Hippocampal formation (tissue), 2 donors: ENCODE measurements around the gene KCNJ3.
A peak's percentile ranks its signal among the peaks of the same experiment; 100 is the strongest.

Source experiments
- DNase-seq, 2 donors: peaks; one replicate each; lab custom pipeline; 2025; lab: John Stamatoyannopoulos, UW

Gene KCNJ3, protein sequence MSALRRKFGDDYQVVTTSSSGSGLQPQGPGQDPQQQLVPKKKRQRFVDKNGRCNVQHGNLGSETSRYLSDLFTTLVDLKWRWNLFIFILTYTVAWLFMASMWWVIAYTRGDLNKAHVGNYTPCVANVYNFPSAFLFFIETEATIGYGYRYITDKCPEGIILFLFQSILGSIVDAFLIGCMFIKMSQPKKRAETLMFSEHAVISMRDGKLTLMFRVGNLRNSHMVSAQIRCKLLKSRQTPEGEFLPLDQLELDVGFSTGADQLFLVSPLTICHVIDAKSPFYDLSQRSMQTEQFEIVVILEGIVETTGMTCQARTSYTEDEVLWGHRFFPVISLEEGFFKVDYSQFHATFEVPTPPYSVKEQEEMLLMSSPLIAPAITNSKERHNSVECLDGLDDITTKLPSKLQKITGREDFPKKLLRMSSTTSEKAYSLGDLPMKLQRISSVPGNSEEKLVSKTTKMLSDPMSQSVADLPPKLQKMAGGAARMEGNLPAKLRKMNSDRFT

DNA sequence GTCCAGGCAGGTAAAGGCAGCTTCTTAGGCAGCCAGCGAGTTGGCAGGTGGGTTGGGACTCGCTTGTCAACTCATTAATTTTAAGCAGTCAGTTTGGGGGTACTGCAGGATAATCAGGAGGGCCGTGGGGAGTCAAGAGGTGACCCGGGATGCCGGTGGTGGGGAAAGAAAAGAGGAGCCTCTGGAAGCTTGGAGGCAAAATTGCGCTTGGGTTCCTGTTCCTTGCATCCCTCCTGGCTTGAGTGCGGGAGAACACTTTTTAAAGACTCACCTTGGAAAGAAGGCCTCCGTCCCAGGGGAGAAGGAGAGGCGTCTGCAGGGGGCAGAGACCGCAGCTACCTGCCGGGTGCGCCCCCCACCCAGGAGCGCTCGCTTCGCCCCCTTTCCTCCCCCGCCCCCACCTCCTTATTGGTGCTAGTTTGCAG is at the start of gene KCNJ3:
TSS of gene KCNJ3 (plus strand) at position 400 of the 425 bp plus-strand sequence. CDS start 81 bp downstream, outside the sequence.
- no peak for DNase-seq

DNA sequence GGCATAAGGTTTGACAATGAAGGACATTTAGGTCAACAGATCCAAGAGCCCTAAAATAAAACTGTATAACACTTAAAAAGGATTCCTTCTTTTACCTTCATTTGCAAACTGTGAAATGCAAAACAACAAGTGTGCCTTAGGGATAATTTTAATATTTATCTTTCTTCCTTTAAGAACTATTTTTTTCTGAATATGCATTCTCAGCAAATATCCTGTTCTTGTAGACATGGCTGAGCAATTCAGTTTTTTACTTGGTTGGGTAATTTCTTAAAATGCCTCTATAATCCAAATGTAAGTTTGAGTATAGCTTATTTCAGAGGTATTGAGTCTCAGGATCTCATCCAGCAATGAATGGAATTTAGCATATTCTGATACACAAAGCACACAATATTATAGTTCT is 43.0 kb upstream of the KCNJ3 start:
- DNase-seq, result no peak

GRCh38 chr2:154658854-154659253 is 39.6 kb upstream of the KCNJ3 start:
- no peak for DNase-seq

DNA sequence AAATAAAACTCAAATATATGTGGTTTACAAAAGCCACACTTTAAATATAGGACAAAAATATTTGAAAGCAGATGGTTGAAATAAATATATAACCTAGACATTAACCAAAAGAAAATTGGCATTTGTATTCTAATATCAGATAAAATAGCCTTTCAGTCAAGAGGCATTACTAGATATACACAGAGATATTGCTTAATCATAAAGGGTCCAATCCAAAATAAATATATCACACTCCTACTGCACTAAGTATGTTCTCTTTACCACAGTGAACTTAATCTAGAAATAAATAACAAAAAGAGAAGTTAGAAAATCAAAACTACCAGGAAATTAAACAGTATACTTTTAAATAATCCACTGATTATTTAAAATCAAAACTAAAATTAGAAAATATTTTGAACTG is 34.2 kb upstream of the KCNJ3 start:
- no peak for DNase-seq

- no peak for DNase-seq
These were observed 28.4 kb upstream of the KCNJ3 start for GRCh38 chr2:154670083-154670482.

DNA sequence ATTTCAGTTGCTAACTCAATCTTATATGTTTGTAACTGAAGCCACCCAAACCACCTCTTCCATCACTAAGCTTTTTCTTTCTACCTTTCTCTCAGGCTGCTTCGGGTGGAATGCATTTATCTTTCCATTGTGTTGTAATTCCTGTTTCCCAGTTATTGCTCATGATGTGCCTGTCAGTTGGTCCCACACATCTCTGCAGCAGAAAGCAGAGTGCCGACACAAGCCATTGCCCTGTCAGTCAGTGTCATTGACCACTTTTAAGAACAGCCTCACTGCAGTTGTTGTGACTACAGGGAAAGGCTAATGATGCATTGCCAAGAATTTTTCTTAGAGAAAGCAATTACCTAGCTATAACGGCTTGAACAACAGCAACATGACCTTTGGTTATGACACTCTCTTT is 24.8 kb upstream of the KCNJ3 start:
- no peak for DNase-seq

DNA sequence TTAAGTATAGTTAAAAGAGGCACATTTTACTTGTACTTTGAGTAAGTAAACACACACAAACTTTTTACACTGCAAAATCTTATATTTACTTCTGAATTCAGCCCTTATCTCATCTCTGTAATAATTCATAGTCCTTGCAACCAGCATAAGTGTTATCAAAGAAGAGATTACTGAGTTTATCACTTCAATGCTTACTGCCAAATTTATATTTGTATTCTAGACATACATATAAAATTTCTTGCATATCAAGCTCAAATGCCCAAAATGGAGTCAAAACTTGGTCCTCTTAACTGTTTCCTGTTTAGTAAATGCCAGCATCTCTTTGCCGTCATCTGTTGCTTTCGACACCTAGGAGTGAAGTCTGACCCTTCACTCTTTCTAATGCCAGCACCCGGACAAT is 21.1 kb upstream of the KCNJ3 start:
- no peak for DNase-seq

DNA sequence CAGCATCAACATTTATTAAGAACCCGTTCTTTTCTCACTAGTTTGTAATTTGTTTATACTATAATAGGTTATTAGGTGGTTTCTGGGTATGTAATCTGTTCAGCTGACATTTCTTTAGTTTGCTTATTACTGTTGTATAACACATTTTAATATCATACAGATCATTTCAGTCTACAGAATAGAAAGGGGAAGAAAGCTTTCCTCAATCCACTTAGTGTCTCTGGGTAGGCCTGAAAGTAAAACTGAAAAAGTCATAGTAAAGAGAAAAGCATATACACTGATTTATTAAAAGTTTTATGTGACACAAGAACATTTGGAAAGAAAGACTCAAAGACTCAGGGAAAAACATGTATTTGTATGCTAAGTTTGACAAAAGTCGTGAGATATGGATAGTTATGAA is 16.8 kb upstream of the KCNJ3 start:
- DNase-seq, result no peak

DNA sequence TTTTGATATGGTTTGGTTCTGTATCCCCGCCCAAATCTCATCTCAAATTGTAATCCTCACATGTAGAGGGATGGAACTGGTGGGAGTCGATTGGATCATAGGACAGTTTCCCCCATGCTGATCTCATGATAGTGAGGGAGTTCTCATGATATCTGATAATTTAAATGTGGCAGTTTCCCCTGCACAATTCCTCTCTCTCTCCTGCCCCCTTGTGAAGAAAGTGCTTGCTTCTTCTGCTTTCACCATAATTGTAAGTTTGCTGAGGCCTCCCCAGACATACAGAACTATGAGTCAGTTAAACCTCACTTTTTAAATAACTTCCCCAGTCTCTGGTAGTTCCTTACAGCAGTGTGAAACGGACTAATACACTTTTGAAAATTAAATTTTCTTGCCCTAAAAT is 12.3 kb upstream of the KCNJ3 start:
- no peak for DNase-seq

GRCh38 chr2:154688373-154688772 is 10.1 kb upstream of the KCNJ3 start:
- DNase-seq, result no peak

DNA sequence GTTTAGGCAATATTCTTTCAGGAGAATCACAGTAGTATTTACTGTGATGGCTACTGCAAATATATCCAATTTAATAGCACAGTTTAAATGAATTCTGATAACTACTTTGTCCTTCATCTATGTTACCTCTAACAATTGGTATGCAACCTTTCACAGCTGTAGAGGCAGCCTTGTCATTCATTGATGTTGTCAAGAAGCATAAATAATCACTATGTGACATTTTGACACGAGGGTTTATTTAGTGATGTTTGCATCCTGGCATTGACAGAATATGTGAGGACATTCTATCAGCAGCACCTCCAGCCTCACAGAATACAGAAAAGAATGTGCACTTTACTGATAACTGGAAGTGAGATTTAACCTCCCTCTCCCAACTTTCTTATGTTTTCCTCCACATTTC is 9.3 kb upstream of the KCNJ3 start:
- no peak for DNase-seq

- no peak for DNase-seq
These were observed 5.6 kb upstream of the KCNJ3 start for GRCh38 chr2:154692927-154693326.

DNA sequence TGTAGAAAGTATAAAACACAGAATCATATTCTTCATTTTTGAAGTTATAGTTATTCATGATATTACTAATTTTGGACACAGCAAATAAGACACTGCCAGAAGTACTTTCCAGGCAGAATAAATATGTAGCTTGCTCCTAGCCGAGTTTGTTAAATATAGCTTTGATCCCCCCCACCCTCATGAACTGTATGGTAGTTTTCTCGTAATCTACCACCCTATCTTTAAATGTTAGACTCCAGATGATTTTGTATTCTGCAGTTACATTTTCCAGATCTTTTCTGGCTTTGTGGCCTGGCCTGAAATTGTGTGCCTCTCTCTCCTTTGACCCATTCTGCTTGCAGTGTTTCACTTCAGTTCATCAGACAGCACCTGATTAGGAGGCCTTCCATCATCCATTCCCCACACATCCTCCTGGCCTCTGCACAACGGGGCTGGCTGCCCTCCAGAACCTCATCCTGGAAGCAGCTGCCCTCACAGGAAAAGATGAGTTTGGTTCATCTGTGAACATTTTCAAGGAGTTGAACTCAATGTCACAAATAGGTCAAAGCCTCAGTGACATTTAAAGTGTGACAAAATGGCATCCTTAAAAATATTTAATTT is 4.7 kb upstream of the KCNJ3 start:
- no peak for DNase-seq

- DNase-seq, result no peak
These were observed 3.6 kb upstream of the KCNJ3 start for GRCh38 chr2:154694881-154695280.

DNA sequence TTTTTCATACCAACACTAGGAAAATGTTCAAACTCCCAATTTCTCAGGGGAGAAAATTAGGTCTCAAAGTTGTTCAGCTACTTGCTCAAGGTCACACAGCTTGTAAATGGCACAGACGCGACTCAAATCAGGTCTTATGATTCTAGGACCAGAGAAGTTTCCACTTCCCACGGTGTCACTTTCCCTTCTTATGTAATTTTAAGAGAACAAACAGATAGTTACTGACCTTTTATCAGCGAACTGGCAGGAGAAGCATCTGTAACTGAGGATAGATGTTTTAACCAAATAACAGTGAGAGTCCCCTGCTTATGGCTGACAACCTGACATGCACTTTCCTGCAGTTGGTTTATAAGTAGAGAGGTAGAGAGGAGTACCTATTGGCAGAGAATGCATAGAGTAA is 2.1 kb upstream of the KCNJ3 start:
- DNase-seq, result no peak

- DNase-seq, result no peak
These were observed 1.6 kb upstream of the KCNJ3 start for GRCh38 chr2:154696810-154697417.

DNA sequence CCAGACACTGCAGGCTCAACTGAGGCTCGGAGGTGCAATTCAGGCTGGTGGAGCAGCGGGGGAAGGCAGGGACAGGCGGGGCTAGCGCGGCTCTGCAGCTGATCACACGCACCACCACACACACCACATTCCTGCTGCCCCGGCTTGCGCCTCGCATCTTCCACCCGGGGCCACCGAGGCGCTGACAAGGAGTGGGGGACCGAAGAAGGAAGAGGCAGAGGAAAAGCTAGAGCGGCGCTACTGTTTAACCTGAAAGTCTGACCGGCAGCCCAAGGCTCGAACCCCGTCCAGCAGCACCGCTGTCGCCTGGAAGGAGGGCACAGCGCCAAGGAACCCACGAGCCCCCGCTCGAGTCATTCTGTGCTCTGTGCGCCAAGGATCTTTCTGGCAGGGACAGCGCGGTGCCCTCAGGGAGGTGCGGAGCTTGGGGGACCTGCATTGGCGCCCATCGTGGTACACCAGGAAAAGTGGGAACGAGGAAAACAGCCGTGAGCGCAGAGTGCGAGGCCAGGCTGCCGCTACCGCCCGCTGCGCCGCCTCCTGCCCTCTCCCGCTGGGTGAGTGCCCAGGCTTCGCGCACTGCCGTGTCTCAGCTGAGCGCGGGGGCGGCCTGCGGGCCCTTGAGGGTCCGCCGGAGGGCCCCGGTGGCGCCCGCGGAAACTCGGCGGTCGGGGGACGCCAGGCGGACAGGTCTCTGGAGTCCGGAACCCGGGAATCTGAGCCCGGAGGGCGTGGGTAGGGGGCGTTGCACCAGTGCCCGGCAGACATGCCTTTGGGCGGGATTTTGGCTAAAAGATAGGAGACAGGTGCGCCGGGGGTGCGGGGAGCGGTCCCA is 860 bp upstream of the KCNJ3 start:
- DNase-seq, result peak in 1 of 2 donors; percentile 28

GRCh38 chr2:154698721-154699574 is 453 bp downstream of the KCNJ3 start:
- DNase-seq, result peak in 1 of 2 donors; percentile 19

DNA sequence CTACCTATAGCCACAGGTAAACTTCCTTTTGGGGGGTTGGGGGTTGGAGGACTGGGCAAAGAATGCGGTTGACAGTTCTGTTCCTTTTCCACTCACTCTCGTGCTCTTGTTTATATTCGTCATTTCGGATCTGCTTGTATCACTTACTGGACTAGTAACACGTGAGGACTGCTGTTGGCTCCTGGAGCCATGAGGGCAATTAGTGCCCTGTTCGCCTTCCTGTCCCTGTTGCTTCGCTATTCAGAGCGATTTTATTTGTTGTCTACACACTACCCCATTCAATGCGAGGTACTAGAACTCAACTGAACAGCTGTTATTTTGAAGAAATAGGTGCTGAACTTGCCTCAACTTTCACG is 1.1 kb downstream of the KCNJ3 start:
- DNase-seq, result no peak

DNA sequence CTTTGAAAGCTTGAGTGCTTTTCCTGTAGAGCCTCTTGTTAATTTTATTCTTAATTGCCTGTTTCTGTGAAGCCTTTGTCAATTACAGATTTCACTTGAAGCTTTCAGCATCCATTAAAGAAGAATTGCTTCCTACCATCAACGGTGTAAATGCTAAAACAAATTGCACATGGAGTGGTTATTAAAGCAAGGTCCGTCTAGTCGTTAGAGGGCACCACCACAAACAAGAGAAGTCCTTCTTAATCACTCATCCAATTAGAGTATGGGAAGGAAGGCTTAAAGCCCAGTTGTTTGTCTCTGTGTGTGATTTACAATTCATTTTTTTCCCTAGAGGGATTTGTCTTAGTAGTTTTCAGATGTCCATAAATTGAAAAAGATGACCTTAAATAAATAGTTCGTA is 1.6 kb downstream of the KCNJ3 start:
- no peak for DNase-seq

DNA sequence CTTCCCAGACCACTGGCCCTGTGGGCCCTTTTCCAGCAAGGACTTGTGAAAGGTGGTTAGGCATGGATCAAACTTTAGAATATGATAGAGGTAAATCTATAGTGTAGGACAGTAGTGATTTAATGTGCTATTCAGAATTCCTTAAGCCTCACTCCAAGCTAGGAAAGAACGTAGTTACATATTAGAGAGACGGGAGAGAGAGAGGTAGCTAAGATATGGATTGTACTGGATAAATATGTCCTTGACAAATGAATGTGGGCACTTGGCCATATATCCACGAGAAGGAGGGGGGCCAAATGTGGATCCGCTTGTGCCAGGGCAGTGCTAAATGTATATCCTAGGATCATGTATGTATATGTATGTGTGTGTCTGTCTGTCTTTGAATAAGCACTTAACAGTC is 6.5 kb downstream of the KCNJ3 start:
- DNase-seq, result no peak
